SK-N-MC (cell line): ENCODE results near the gene NOP9.
A peak's percentile ranks its signal among the peaks of the same experiment; 100 is the strongest.

Experiments used
- DNase-seq: peaks from one replicate; pipeline ENCODE4 v3.0.0-alpha.2; 2011; ENCODE audit warnings: low read depth, low spot score
- H3K27ac ChIP-seq: fragments of 200-600 bp; sonication (generic); 2 replicates; pipeline ENCODE4 v1.5.1; 2016; ENCODE audit warnings: mixed run types
- H3K36me3 ChIP-seq: fragments of 200-600 bp; sonication (generic); 2 replicates; pipeline ENCODE4 v1.6.1; 2017; ENCODE audit warnings: antibody characterized with exemption, low read length, mixed read lengths; ENCODE audit not compliant: insufficient read depth
- H3K4me3 ChIP-seq: fragments of 200-600 bp; sonication (generic); 2 replicates; pipeline ENCODE4 v1.5.1; 2016
- H3K9ac ChIP-seq: fragments of 200-600 bp; sonication (generic); 2 replicates; pipeline ENCODE4 v1.8.0; 2017; ENCODE audit warnings: mixed run types, mixed read lengths; ENCODE audit not compliant: insufficient read length
- H3K9me3 ChIP-seq: fragments of 200-600 bp; sonication (generic); 2 replicates; pipeline ENCODE4 v1.6.1; 2017; ENCODE audit warnings: low read depth, mild to moderate bottlenecking, antibody characterized with exemption, low read length, moderate library complexity, mixed read lengths
- EZH2 ChIP-seq: fragments of 200-600 bp; sonication (generic); IDR thresholded peaks from one replicate; pipeline ENCODE4 v1.6.1; 2017; ENCODE audit warnings: antibody characterized with exemption
- FOXP2 ChIP-seq: optimal IDR thresholded peaks from 2 replicates; pipeline ENCODE3; 2011; ENCODE audit warnings: mild to moderate bottlenecking, moderate library complexity; ENCODE audit not compliant: insufficient read depth; ENCODE audit errors: extremely low read length, control extremely low read depth
- POLR2AphosphoS5 ChIP-seq: IDR thresholded peaks from 2 replicates; pipeline ENCODE4 v1.6.1; 2012; ENCODE audit warnings: mild to moderate bottlenecking, low read depth, low read length, borderline replicate concordance

NOP9 gene

DNA sequence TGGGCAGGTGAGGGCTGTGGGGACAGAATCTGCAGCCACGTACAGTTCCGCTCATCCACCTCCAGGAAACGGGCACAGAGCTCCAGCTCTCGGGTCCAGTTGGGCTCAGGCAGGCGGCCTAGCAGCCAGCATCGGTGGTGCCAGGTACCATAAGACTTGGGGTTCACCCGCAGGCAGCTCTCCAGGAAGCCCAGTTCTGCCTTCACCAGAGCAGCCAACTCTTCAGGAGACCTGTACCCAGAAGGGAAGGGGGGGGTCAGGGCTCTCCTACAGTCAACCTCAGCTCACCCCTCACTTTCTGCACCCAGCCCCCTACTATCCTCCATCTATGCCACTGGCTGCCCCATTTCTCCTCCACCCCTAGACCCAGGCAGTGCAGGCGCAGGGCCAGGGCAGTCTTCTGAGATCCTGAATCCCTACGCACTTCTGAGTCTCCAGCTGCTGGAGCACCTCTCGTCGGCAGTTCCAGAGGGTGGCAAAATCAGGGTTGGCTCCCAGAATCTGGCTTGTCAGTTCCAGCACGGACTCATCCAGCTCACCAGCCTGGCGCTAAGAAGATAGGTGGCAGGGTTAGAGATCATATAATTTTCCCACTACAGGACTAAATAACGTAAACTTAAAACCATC, 29.6 kb upstream of the NOP9 start:
- Histone ChIP-seq H3K27ac (no peak overlapping the region), H3K9me3 (no peaks in the 10 kb centered on the region), H3K9ac (no peak overlapping the region), H3K4me3 (no peak overlapping the region), H3K36me3 (no peaks in the 10 kb centered on the region)
- TF ChIP-seq POLR2AphosphoS5, result no peak
- TF ChIP-seq FOXP2, result no peak
- TF ChIP-seq EZH2, result no peak
- no peak for DNase-seq

DNA sequence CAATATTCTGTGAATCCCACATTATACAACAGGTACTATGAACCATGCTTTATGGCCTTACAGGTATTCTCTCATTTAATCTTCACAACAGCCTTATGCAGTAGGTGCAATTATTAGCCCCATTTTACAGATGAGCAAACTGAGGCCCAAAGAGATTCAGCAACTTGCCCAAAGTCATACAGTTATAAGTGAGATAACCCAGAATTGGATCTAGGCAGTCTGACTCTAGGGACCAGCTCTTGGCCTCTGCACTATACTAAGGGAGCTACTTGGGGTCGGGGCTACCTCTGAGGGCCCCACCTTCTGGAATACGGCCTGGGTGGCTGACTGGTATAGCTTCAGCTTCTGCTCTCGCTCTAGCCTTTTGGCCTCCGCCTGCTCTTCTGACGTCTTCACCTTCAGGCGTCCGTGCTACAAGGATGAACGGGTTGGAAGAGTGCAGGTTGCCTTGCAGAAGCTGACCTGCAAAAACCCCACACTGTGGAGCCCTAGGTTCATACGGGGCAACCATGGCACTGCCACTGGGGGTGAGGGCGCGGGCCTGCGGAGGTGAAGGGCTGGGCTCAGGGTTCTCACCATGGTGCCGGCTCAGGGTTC, 29.0 kb upstream of the NOP9 start:
- TF ChIP-seq EZH2 (no peak), POLR2AphosphoS5 (no peak), FOXP2 (no peak)

DNA sequence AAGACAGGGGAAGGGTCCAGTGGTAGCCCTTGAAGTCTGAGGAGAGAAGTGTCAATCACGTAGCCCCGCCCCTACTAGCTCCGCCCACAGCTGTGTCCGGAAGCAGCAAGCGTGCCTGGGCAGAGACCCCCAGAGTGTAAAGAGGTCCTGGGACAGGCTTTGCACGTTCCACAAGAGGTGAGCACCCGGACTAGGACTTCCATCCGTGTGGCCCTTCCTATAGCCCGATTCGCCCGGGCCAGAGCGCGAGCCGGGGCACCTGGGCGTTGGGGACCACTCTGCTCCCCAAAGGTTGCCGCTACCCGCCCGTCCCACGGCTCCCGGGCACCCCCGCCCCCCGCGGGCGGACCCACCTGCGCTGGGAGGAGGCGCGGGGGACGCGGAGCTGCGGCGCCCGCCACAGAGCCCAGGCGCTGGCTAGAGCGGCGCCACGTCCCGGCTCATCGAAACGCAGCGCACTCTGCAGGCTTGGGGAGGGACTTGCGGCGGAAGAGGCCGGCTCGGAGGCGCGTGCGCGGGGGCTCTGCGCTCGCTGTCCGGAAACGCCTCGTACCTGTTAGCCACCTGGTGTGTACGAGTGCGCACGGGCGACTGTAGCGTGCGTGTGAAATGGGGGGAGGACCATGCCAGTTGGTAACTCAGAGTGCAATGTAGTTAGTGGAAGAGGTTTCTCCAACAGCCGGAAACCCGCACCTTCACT, 28.4 kb upstream of the NOP9 start, which contains the start of gene RABGGTA:
Gene RABGGTA (minus strand): TSS at position 464 of the 700 bp plus-strand sequence. CDS start 482 bp downstream, outside the sequence.
- DNase-seq, result peak; percentile 18
- H3K4me3 ChIP-seq, result peak within 1 kb of the TSS; percentile 91
- no peak for TF ChIP-seq EZH2
- TF ChIP-seq FOXP2, result peak; percentile 79
- TF ChIP-seq POLR2AphosphoS5, result peak; percentile 80

More for the DNA sequence above, 29.0 kb upstream of the NOP9 start:
- DNase-seq, result no peak
- Histone ChIP-seq H3K4me3 (peak overlapping the region; percentile 91), H3K36me3 (no peaks in the 10 kb centered on the region), H3K27ac (peak overlapping the region; percentile 94), H3K9ac (peak overlapping the region; percentile 98), H3K9me3 (no peaks in the 10 kb centered on the region)

GRCh38 chr14:24271834-24272263, 27.8 kb upstream of the NOP9 start:
- no peaks in the 10 kb centered on the region for H3K36me3 ChIP-seq
- TF ChIP-seq POLR2AphosphoS5 (no peak), FOXP2 (no peak), EZH2 (no peak)
- peak overlapping the region; percentile 98 for H3K9ac ChIP-seq
- H3K9me3 ChIP-seq, result no peaks in the 10 kb centered on the region
- no peak for DNase-seq
- no peak overlapping the region for H3K27ac ChIP-seq
- H3K4me3 ChIP-seq, result peak overlapping the region; percentile 91

More for the DNA sequence above, 28.4 kb upstream of the NOP9 start, which contains the start of gene RABGGTA:
- Histone ChIP-seq H3K27ac (peak within 1 kb of the TSS; percentile 94), H3K9me3 (no peaks in the 10 kb centered on the region), H3K9ac (peak within 1 kb of the TSS; percentile 98), H3K36me3 (no peaks in the 10 kb centered on the region)

- DNase-seq, result no peak
- TF ChIP-seq EZH2, result no peak
- no peak for TF ChIP-seq FOXP2
- TF ChIP-seq POLR2AphosphoS5, result no peak
- H3K36me3 ChIP-seq, result no peaks in the 10 kb centered on the region
- no peak overlapping the region; the same call in 1 of the 2 replicates for H3K4me3 ChIP-seq
- no peaks in the 10 kb centered on the region for H3K9me3 ChIP-seq
- peak overlapping the region; percentile 18 for H3K9ac ChIP-seq
- H3K27ac ChIP-seq, result no peak overlapping the region
These were observed 27.2 kb upstream of the NOP9 start for GRCh38 chr14:24272467-24272866.

DNA sequence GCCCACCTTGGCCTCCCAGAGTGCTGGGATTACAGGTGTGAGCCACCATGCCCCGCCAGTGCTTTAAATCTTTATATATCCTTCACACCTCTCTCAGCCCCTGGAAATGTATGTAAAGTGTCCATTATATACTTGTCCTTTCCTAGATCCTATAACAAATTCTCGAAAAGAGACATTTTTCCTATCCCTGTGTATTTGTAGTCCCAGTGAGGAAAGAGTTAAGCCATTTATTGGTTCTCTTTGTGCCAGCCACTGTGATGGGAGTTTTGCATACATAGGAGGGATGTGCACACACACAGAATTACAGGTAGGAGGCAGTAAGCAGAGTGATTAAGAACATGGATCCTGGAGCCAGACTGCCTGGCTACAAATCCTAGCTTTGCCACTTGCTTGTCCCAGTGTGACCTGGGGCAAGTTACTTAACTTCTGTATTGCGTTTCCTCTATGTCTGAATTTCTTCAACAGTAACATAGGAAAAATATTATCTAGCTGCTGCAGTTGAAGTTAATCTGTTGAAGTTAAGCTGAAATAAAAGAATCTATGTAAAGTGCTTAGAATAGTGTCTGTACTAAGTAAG, 26.1 kb upstream of the NOP9 start:
- DNase-seq, result no peak
- H3K9me3 ChIP-seq, result no peaks in the 10 kb centered on the region
- no peaks in the 10 kb centered on the region for H3K36me3 ChIP-seq
- no peak overlapping the region for H3K4me3 ChIP-seq
- H3K27ac ChIP-seq, result no peak overlapping the region
- H3K9ac ChIP-seq, result no peak overlapping the region
- no peak for TF ChIP-seq FOXP2
- TF ChIP-seq POLR2AphosphoS5, result no peak
- no peak for TF ChIP-seq EZH2

DNA sequence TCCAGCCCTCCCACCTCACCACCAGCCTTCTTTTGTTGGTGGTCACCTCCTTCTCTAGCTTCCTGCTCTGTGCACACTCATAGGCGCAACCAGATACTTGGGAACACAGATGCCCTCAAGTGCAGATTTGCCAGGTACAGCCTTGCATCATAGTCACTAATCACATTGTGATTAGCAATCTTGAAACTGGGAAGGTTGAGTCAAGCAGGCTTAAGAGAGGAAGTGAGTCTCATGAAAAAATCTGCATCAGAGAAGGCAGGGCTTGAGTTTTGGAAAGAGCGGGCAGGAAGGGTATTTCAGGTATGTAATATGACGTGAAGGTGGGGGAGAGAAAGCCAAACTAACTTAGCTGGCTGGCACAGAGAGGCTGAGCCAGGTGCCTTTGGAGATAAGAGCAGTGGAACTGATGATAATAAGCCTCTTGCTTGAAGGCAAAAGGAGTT, 25.5 kb upstream of the NOP9 start:
- Histone ChIP-seq H3K27ac (no peak overlapping the region), H3K4me3 (no peak overlapping the region), H3K36me3 (no peaks in the 10 kb centered on the region), H3K9ac (no peak overlapping the region), H3K9me3 (no peaks in the 10 kb centered on the region)
- DNase-seq, result no peak
- no peak for TF ChIP-seq POLR2AphosphoS5
- no peak for TF ChIP-seq EZH2
- TF ChIP-seq FOXP2, result no peak

GRCh38 chr14:24277071-24277470, 22.6 kb upstream of the NOP9 start:
- H3K9me3 ChIP-seq, result no peaks in the 10 kb centered on the region
- no peak overlapping the region for H3K27ac ChIP-seq
- TF ChIP-seq POLR2AphosphoS5, result no peak
- no peak for TF ChIP-seq EZH2
- no peak for TF ChIP-seq FOXP2
- no peak overlapping the region for H3K4me3 ChIP-seq
- no peak overlapping the region for H3K9ac ChIP-seq
- DNase-seq, result no peak
- no peaks in the 10 kb centered on the region for H3K36me3 ChIP-seq
